ENCODE data around the gene OR1M1.

DNA sequence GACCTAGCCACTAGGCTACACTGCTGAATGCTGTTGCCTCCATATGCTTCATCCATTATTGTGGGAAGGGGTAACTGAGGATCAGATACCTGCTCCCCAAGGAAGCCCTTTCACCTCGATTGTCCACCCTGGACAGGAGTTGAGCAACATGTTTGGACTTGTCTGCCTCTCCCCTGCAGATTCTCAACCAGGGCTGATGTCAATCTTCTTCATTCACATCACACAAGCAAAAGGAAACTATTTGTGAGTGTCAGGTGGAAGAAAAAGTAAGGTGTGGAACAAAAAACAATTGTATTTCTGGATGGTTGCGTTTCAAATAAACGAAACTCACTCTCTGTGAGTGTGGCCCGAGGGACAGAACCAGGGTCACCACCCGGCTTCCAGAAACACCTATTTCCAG, 47.1 kb upstream of the OR1M1 start:
- TF ChIP-seq, protein P1, sequence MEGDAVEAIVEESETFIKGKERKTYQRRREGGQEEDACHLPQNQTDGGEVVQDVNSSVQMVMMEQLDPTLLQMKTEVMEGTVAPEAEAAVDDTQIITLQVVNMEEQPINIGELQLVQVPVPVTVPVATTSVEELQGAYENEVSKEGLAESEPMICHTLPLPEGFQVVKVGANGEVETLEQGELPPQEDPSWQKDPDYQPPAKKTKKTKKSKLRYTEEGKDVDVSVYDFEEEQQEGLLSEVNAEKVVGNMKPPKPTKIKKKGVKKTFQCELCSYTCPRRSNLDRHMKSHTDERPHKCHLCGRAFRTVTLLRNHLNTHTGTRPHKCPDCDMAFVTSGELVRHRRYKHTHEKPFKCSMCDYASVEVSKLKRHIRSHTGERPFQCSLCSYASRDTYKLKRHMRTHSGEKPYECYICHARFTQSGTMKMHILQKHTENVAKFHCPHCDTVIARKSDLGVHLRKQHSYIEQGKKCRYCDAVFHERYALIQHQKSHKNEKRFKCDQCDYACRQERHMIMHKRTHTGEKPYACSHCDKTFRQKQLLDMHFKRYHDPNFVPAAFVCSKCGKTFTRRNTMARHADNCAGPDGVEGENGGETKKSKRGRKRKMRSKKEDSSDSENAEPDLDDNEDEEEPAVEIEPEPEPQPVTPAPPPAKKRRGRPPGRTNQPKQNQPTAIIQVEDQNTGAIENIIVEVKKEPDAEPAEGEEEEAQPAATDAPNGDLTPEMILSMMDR (IDR thresholded peaks at IDR 0.05) = no peak
- TF ChIP-seq POLR2A (IDR thresholded peaks at IDR 0.05) = no peak
